GM12878 (cell line): ENCODE measurements around the gene IER3IP1. TPM values are rescaled to one million over a fixed set of nuclear protein-coding genes. Genes with fewer than 3 reads are reported as not detected.

Experiments used
- ATAC-seq: fragments of 200-7000 bp; cut with Tn5 transposase; 3 replicates; pipeline ENCODE4 v1.9.1; 2020; ENCODE audit warnings: mild to moderate bottlenecking, moderate library complexity
- BruUV-seq: library from RNA; stranded (reverse); fragments of 400-500 nt; replicated peaks from 2 replicates; lab custom pipeline; 2021; lab: Mats Ljungman, UMichigan
- CTCF ChIA-PET: fragments of 300-600 bp; sonication (Branson Sonifier 250); formaldehyde crosslinking; extraction: SDS; loops from one replicate; lab custom pipeline; 2021; ENCODE audit warnings: inconsistent platforms; lab: Yijun Ruan, JAX
- POLR2A ChIA-PET: fragments of 350-600 bp; formaldehyde crosslinking; extraction: SDS; loops from one replicate; lab custom pipeline; 2021; ENCODE audit warnings: inconsistent platforms; lab: Charles Lee
- RAD21 ChIA-PET: fragments of 300-600 bp; sonication (Branson Sonifier 250); formaldehyde crosslinking; loops from one replicate; lab custom pipeline; 2023; ENCODE audit warnings: antibody characterized with exemption; ENCODE audit not compliant: unreplicated experiment; lab: Charles Lee
- SMC1A ChIA-PET: fragments of 300-600 bp; sonication (Branson Sonifier 250); formaldehyde crosslinking; loops from one replicate; lab custom pipeline; 2023; ENCODE audit not compliant: unreplicated experiment, uncharacterized antibody; lab: Charles Lee
- DNase-seq: peaks from one replicate; pipeline ENCODE4 v3.0.0-alpha.2; 2011; ENCODE audit warnings: low read depth, low spot score
- FAIRE-seq: peaks from 3 replicates; lab custom pipeline; 2011; peaks lifted over from hg19 to GRCh38; lab: Jason Lieb, UNC
- H2AFZ ChIP-seq: 2 replicates; pipeline ENCODE4 v1.6.0; 2011; ENCODE audit warnings: low read depth, low read length, control low read depth; ENCODE audit not compliant: control insufficient read depth
- H3K27ac ChIP-seq: 2 replicates; pipeline ENCODE4 v1.5.1; 2011; ENCODE audit warnings: control low read depth; ENCODE audit not compliant: control insufficient read depth, insufficient read depth
- H3K27me3 ChIP-seq, 2 experiments: replicated peaks in 1 of 2; 2 replicates each; pipeline versions ENCODE4 v1.6.0 to v1.6.1; 2011; ENCODE audit warnings: low read length in 1 of 2; ENCODE audit not compliant: control insufficient read depth in 2 of 2, insufficient read depth in 2 of 2
- H3K36me3 ChIP-seq, 2 experiments: 2 replicates each; pipeline ENCODE4 v1.5.1; 2011; ENCODE audit warnings: low read length in 1 of 2; ENCODE audit not compliant: control insufficient read depth in 2 of 2, insufficient read depth in 2 of 2
- H3K4me1 ChIP-seq: 2 replicates; pipeline ENCODE4 v1.6.1; 2011; ENCODE audit warnings: mild to moderate bottlenecking, low read length, moderate library complexity, mixed read lengths; ENCODE audit not compliant: control insufficient read depth, insufficient read depth
- H3K4me2 ChIP-seq: 2 replicates; pipeline ENCODE4 v1.6.0; 2011; ENCODE audit warnings: control low read depth; ENCODE audit not compliant: control insufficient read depth, insufficient read depth
- H3K4me3 ChIP-seq: fragments of 200-600 bp; sonication (generic); 2 replicates; pipeline ENCODE4 v1.5.1; 2016
- H3K79me2 ChIP-seq: 2 replicates; pipeline ENCODE4 v1.6.0; 2011; ENCODE audit warnings: low read length; ENCODE audit not compliant: control insufficient read depth, insufficient read depth
- H3K9ac ChIP-seq: 2 replicates; pipeline ENCODE4 v1.8.0; 2011; ENCODE audit warnings: low read length, control low read depth, mixed read lengths; ENCODE audit not compliant: control insufficient read depth, insufficient read depth
- H3K9me3 ChIP-seq: replicated peaks from 3 replicates; pipeline ENCODE4 v1.5.1; 2011; ENCODE audit warnings: mild to moderate bottlenecking, low read length; ENCODE audit not compliant: control insufficient read depth, insufficient read depth
- H4K20me1 ChIP-seq: 2 replicates; pipeline ENCODE4 v1.6.0; 2011; ENCODE audit not compliant: control insufficient read depth, insufficient read depth
- CHD1 ChIP-seq: IDR thresholded peaks from 2 replicates; pipeline ENCODE4 v1.6.1; 2012; ENCODE audit warnings: low read depth, low read length, improper control_type of control experiment
- HDAC6 ChIP-seq: fragments of 200-600 bp; sonication (generic); IDR thresholded peaks from one replicate; pipeline ENCODE4 v1.8.0; 2017; ENCODE audit warnings: antibody characterized with exemption; ENCODE audit not compliant: unreplicated experiment
- MAX ChIP-seq: IDR thresholded peaks from 2 replicates; pipeline ENCODE4 v1.6.1; 2012; ENCODE audit warnings: low read depth, low read length, improper control_type of control experiment
- MXI1 ChIP-seq: fragments of 150-350 bp; IDR thresholded peaks from 2 replicates; pipeline ENCODE4 v1.6.1; 2011; ENCODE audit warnings: low read depth, mild to moderate bottlenecking, inconsistent platforms, low read length, improper control_type of control experiment
- MYC ChIP-seq: IDR thresholded peaks from 2 replicates; pipeline ENCODE4 v1.6.1; 2011; ENCODE audit warnings: mild to moderate bottlenecking, low read length, moderate library complexity, inconsistent platforms; ENCODE audit not compliant: insufficient read depth, insufficient replicate concordance, insufficient read length, severe bottlenecking
- SPI1 ChIP-seq: IDR thresholded peaks from 2 replicates; pipeline ENCODE4 v1.6.1; 2011; ENCODE audit warnings: low read depth, mild to moderate bottlenecking, low read length, moderate library complexity, borderline replicate concordance; ENCODE audit not compliant: insufficient read depth
- TBL1XR1 ChIP-seq: IDR thresholded peaks from 2 replicates; pipeline ENCODE4 v1.6.1; 2012; ENCODE audit warnings: low read depth, low read length, improper control_type of control experiment
- TCF3 ChIP-seq: IDR thresholded peaks from 2 replicates; pipeline ENCODE4 v1.6.1; 2012; ENCODE audit warnings: low read depth, mild to moderate bottlenecking, low read length, borderline replicate concordance; ENCODE audit not compliant: insufficient read depth
- ZBED1 ChIP-seq: IDR thresholded peaks from 2 replicates; pipeline ENCODE4 v1.6.1; 2016; ENCODE audit warnings: borderline replicate concordance
- WGBS: methylation state at CpG from one replicate; pipeline ENCODE4 v1.1.6; 2016; ENCODE audit warnings: low lambda C conversion rate; ENCODE audit not compliant: insufficient replicate concordance, insufficient coverage; ENCODE audit errors: missing lambda C conversion rate; 5-methylcytosine and 5-hydroxymethylcytosine counted together
- in situ Hi-C: fragments of 300-500 bp; cut with MboI; formaldehyde crosslinking; loops from 9 replicates; pipeline ENCODE4 v1.14.3; 2018; ENCODE audit warnings: mixed read lengths
- intact Hi-C: fragments of 100-400 bp; cut with micrococcal nuclease; formaldehyde crosslinking; loops from one replicate; pipeline ENCODE4 v1.14.2; 2022; ENCODE audit not compliant: unreplicated experiment
- polyA plus RNA-seq, 11 experiments: library from polyadenylated mRNA; depleted of rRNA in 4 of 11; unstranded in 6 of 11; stranded (reverse) in 5 of 11; fragments of >200 nt; fragmentation: Nextera tagmentation in 4 of 11; fragmentation: Illumina TruSeq in 1 of 11; extraction: Ambion mirVana in 4 of 11; extraction: Trizol in 1 of 11; gene quantifications; 1 replicate in 1 of 11; 2 replicates in 10 of 11; pipeline versions ENCODE4 v1.2.1 to v1.2.3, GENCODE V29; 2011 to 2016; ENCODE audit warnings: inconsistent platforms in 2 of 11, missing spikeins in 2 of 11, low read depth in 1 of 11
- total RNA-seq, 4 experiments: library from RNA; depleted of rRNA in 3 of 4; stranded (reverse); fragments of >200 nt in 3 of 4; fragmentation: Illumina TruSeq in 1 of 4; extraction: Trizol in 1 of 4; gene quantifications; 2 replicates each; pipeline versions ENCODE4 v1.2.1 to v1.2.3, GENCODE V29; 2013 to 2021
- TF ChIP-seq, protein P1 (sequence below): fragments of 450-650 bp; IDR thresholded peaks from 2 replicates; pipeline ENCODE4 v1.6.1; 2017; ENCODE audit warnings: low read depth, mild to moderate bottlenecking, moderate library complexity
- TF ChIP-seq, protein P2 (sequence below): fragments of 150-350 bp; IDR thresholded peaks from 2 replicates; pipeline ENCODE4 v1.6.1; 2014; ENCODE audit warnings: mild to moderate bottlenecking, low read depth, low read length

The IER3IP1 gene
- total and polyA plus RNA-seq, 10 of the 15 experiments (the other 5 are each of a cell fraction or from before 2014, with no cell fraction given): 7.9 to 40.9 (median 28.1) TPM

DNA sequence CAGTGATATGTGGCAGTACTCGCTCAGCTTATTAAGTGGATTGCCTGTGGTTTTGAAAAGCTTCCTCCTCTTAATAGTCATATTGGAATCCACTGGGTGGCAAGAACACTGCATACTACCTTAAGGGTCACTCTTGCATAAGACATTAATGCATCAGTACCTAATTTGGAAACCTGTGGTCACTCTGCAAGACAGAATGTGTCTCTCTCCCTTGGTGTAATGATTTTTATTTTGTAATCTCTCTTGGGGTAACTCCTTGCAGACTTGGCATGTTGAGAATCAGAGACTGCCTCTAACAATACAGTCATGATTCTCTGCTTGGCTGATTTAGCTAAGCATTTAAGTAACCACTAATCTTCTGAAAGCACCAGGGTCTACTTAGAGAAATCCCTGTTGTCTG lies 33.0 kb upstream of the IER3IP1 start:
- Histone ChIP-seq H2AFZ (no peak overlapping the region), H3K27ac (no peak overlapping the region), H3K9ac (no peak overlapping the region), H3K4me1 (no peaks in the 10 kb centered on the region), H4K20me1 (no peaks in the 10 kb centered on the region), H3K9me3 (no peaks in the 10 kb centered on the region), H3K79me2 (no peaks in the 10 kb centered on the region), H3K36me3 (no peaks in the 10 kb centered on the region), H3K4me2 (no peak overlapping the region), H3K4me3 (no peak overlapping the region), H3K27me3 (peaks cover 1 to 7% of the 10 kb centered on the region in 2 experiments; a peak in 2 of 4 replicates)
- no TSS peak for BruUV-seq
- intact Hi-C loops (no loop called here), in situ Hi-C loops (loop anchor here (5.0 kb wide), 1 partner anchor 107 kb away; no protein-coding TSS in a partner anchor)
- no peak for FAIRE-seq
- no peak for DNase-seq
- TF ChIP-seq, protein P1, sequence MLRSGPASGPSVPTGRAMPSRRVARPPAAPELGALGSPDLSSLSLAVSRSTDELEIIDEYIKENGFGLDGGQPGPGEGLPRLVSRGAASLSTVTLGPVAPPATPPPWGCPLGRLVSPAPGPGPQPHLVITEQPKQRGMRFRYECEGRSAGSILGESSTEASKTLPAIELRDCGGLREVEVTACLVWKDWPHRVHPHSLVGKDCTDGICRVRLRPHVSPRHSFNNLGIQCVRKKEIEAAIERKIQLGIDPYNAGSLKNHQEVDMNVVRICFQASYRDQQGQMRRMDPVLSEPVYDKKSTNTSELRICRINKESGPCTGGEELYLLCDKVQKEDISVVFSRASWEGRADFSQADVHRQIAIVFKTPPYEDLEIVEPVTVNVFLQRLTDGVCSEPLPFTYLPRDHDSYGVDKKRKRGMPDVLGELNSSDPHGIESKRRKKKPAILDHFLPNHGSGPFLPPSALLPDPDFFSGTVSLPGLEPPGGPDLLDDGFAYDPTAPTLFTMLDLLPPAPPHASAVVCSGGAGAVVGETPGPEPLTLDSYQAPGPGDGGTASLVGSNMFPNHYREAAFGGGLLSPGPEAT: no peak
- TF ChIP-seq TBL1XR1 (no peak), CHD1 (no peak), MYC (no peak), HDAC6 (no peak), SPI1 (no peak), TCF3 (no peak), MAX (no peak), MXI1 (no peak), ZBED1 (no peak)
- TF ChIP-seq, protein P2, sequence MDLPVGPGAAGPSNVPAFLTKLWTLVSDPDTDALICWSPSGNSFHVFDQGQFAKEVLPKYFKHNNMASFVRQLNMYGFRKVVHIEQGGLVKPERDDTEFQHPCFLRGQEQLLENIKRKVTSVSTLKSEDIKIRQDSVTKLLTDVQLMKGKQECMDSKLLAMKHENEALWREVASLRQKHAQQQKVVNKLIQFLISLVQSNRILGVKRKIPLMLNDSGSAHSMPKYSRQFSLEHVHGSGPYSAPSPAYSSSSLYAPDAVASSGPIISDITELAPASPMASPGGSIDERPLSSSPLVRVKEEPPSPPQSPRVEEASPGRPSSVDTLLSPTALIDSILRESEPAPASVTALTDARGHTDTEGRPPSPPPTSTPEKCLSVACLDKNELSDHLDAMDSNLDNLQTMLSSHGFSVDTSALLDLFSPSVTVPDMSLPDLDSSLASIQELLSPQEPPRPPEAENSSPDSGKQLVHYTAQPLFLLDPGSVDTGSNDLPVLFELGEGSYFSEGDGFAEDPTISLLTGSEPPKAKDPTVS: no peak
- 0% methylated on average over 1 of the region's 1 CpG for WGBS
- ChIA-PET POLR2A (no interaction called here), RAD21 (interaction anchor here (1.8 kb wide), 1 partner anchor 11 kb away, joined by 4 read pairs; no protein-coding TSS in a partner anchor), SMC1A (interaction anchor here (0.6 kb wide), 1 partner anchor 103 kb away, joined by 3 read pairs; no protein-coding TSS in a partner anchor), CTCF (interaction anchor here (0.6 to 1.5 kb wide), 3 partner anchors 20 to 973 kb away, joined by 3 to 4 read pairs (median 3); no protein-coding TSS in a partner anchor)
- no peak for ATAC-seq
